Stimulated activated CD4-positive, alpha-beta T cell treated with anti-CD3 and anti-CD28 coated beads, TNF-alpha, amount 100 ng/mL, for 4 hours (primary cell): ENCODE results near the gene ZNF367.

ENCODE experiments used
- DNase-seq, 3 experiments: peaks; one replicate each; pipeline ENCODE4 v3.0.0-alpha.2; 2020; ENCODE audit warnings: low read depth in 3 of 3

The ZNF367 gene

DNA sequence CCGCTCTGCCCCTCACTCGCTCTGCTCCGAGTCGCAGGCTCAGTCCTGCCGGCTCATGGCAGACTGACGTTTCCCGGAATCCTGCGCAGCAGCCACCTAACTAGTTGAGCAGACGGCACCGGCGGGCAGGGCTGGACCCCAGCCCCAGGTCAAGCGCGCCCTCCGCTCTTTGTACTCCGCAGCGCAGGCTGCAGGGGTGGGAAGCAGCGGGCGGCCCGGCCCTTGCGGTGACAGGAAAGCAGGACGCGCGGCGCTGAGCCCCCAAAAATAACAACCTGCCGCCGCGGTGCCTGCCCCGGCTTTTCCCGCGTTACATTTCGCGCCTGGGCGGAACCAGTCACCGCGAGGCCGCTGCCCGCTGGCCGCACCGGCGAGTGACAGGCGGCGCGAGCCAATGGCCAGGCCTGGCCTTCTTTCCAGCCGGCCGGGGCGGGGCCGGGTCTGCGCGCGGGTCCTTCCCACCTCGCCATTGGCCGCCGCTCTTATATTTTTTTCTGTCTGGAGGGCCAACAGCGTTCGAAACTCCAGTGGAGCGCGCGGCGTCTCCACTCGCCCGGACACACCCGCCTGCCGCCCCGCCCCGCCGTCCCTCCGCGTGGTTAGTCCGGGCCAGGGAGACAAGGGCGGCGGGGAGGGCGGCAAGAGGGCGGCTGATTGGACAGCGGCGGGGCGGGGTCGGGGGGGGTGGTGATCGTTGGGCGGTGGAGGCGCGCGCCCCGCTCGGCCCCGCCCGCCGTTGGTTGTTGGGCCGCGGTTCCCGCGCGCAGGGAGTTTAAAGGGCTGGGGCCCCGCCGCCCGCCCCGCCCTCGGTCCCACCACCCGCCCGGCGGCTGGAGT is at the start of gene ZNF367:
Gene ZNF367, minus strand, starts transcription at position 288 of the 837 bp plus-strand sequence. CDS start 338 bp downstream, outside the sequence.
- peak; percentile 79 to 87 (median 85) for DNase-seq

DNA sequence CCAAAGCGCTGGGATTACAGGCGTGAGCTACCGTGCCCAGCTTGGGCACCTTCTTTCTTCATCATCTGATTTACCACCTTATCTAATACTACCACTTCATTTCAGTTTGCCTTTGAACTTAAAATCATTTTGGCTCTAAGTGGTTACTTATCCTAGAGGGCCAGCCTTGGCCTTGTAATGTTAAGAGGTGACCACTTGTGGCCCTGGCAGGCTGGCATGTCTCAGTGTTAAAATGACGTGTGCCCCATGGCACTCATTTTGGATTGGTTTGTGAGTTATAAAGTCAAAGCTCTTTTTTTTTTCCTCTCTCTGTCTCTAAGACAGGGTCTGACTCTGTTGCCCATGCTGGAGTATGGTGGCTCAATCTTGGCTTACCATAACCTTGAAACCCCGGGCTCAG is 49.6 kb upstream of the ZNF367 start:
- DNase-seq: no peak

GRCh38 chr9:96464426-96464825 is 46.3 kb upstream of the ZNF367 start:
- DNase-seq: no peak

GRCh38 chr9:96462541-96462940 is 44.4 kb upstream of the ZNF367 start:
- no peak for DNase-seq

GRCh38 chr9:96461336-96461735 is 43.2 kb upstream of the ZNF367 start:
- no peak for DNase-seq

DNA sequence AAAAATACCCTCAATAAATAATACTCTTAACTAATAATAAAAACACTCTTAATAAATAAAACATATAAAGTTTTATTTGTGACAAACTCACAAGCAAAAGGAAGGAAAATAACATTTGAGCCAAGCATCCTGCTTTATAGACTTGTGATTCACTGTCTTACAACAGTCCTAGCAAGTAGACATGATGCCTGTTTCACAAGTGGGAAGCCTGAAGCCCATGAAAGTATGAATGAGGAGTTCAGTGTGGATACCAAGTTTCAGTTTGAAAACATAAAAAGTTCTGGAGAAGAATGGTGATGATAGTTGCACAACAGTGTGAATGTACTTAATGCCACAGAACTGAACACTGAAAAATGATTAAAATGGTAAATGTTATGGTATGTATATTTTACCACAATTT is 42.7 kb upstream of the ZNF367 start:
- DNase-seq: no peak

DNA sequence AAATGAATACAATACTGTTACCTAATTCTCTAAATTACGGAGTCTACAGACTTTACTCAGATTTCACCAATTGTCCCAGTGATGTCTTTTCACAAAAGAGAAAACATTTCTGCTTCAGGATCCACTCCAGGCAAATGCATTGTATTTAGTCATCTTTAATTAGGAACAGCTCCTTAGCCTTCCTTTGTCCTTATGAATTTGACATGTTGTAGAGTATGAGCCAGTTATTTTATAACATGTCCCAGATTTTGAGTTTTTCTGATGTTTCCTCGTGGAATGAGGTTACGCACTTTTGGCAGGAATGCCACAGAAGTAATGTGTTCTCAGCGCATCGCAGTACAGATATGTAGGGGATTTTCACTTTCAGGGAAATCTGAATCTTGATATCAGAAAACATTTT is 42.3 kb upstream of the ZNF367 start:
- DNase-seq: no peak

DNA sequence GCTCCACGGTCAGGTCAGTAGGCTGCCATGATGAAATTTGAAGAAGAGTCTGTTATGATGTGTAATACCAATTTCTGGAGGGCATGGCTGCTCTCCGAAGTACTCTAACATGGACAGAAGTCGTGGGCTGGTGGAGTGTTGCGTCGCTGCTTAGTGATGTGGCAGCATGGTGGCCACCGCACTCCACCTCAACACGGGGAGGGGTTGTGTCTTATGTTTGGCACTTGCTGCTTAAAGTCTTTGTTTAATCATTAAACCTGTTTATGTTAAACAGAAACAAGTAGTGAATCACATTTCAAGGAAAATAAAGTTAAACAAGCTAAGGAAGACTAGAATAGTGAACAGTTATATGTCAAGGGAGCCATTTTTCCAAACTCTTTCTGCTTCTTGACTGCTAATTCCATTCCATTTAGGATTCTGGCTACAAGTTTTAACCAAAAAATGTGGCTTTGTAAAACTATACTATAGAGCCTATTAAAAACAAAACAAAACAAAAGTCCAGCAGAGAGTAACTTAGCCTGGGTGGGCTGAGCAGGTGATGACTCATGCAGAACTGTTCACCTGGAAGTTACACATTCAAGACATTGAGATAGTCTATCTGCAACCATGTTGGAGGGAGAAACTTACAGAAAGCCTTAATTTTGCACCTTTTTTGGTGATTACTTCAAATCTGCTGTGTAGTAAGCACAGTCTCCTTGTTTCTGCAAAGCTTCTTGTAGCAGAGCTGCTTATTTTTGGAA is 41.3 kb upstream of the ZNF367 start:
- no peak for DNase-seq

- DNase-seq: no peak
These were observed 40.1 kb upstream of the ZNF367 start for GRCh38 chr9:96458226-96458625.

DNA sequence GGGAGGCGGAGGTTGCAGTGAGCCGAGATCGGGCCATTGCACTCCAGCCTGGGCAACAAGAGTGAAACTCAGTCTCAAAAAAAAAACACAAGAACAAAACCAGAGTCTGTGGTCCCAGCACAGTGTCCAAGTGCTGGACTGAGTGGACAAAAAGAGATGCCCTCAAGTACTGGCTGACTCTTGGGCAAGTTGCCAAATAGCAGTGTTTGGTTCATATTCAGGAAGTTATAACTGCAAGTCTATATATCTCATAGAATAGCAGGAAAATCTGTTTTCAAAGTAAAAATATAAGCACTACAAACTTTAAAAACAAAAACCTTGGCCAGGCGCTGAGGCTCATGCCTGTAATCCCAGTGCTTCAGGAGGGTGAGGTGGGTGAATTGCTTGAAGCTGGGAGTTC is 39.1 kb upstream of the ZNF367 start:
- DNase-seq: no peak

DNA sequence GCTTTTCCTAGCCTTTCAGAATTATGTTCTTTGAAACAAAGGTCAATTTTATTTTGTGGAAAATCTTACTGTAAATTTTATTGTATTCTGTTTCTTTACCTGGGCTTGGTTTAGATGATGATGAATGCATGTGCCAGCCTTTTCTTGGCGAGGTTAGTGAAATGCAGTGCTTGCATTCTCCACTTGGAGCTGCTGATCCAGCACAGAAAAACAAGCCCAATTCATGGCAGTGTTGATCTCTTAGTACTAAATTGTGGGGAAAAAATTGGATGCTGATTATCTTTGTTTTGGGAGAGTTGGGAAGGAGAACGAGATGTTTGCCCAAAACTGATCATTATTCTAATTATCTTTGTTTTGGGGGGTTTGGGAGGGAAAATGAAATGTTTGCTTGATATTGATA is 35.5 kb upstream of the ZNF367 start:
- no peak for DNase-seq

DNA sequence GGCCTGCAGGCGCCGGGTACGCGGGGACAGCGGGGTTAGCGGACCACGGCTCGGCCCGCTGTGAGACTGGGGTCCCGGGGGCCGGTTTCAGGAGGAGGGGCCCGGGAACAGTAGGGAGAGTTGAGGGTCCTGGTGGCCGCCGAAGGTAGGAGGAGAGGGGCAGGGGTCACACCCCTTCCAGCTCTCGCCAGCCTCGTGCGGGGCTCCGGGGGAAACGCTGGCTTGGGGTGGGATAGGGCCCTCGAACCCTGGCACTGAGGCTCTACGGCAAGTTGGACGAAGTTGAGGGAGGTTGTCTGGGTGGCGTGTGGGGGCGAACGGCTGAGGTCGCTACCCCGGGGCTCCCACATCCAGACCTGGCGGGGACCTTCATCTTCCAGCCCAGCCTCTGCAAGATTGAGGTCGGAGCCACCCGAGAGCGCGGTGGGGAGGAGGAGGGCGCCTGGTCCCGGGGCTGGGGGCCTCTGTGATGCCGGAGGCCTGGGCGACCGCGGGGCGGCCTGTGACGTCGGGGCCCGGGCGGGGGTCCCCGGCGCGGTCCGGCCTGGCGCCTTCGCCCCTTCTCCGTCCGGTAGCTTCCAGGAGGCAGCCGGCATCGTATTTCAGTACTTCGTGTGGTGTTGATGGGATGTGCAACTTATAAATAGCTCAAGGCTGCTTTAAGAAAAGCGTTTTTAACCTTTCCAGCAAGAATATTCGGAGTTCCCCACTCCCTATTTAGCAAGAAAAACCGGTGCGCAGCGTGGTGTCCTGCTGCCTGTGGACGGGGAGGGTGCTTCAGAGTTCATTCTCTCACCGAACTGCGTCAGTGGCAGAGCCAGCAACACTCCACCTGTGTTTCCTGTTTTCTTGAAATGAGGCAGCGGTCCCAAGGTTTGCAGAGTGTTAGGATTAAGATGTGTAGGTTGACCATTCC is 32.7 kb upstream of the ZNF367 start:
- DNase-seq: peak in 2 of 3 experiments; percentile 1 to 18

DNA sequence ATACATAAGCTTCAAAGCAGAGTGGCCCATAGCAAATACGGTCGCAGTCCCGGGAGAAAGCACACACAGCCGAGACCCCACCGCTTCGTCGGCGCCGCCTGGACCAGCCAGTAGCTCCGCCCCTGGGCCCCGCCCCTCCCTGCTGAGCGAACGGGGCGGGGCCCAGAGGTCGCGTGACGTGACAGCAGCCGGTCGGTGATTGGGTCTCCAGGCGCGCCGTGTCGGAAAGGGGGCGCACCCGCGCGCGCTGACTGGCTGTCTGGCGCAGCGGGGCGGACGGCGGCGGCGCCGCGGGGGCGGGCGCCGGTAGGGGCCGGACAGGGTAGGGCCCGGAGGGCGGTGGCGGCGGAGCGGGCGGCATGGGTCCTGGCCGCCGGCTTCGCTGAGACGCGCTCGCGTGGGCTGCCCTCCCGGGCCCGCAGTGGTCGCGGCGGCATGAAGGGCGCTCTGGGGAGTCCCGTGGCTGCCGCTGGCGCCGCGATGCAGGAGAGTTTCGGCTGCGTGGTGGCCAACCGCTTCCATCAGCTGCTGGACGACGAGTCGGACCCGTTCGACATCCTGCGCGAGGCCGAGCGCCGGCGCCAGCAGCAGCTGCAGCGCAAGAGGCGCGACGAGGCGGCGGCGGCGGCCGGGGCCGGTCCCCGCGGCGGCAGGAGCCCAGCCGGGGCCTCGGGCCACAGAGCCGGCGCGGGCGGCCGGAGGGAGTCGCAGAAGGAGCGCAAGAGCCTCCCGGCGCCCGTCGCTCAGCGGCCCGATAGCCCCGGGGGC is 31.9 kb upstream of the ZNF367 start, which contains the start of gene HABP4:
Gene HABP4, plus strand, starts transcription at position 325 of the 768 bp plus-strand sequence. Its CDS starts 111 bp downstream, at position 436.
- DNase-seq: peak; percentile 92 to 96 (median 94)

DNA sequence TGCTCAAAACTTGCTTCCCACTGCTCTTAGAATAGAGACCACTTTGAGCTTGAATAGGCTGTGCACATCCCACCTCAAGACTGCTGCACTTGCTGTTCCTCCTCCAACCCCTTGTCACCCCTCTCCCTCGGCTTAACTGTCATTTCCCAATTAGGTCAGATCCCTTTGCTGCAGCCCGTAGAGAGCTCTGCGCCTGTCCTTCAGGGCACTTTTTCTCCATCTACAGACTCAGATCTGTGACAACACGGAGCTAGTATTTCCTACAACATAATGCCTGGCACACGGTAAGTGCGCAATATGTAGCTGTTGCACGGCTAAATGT is 31.3 kb upstream of the ZNF367 start:
- DNase-seq: no peak

DNA sequence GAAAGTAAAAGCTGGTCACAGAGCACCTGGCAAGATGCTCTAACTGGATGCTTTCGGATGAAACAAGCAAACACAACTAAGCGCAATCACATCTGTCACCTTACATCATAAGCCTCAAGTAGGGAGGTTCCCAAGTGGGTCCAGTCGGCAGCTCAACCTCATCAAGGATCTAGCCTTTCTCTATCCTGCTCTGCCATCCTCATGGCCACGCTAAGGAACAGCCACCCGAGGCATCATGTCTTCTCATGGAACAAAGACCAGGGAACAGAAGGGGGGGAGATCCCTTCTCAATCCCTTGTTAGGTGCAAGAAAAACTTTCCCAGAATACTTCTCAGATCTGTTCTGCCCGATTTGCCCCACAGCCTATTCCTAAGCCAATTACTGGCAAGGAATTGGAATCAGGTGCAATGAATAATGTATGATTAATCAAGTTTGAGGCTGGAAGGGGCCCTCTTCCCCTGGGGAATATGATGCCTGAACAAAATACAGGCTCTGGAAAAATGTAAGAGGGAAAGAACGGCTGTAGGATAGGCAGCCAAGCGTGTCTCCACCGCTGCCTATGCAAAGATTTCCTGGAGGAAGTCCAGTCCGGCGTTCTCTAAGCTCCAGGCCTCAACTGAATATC is 30.5 kb upstream of the ZNF367 start:
- no peak for DNase-seq

DNA sequence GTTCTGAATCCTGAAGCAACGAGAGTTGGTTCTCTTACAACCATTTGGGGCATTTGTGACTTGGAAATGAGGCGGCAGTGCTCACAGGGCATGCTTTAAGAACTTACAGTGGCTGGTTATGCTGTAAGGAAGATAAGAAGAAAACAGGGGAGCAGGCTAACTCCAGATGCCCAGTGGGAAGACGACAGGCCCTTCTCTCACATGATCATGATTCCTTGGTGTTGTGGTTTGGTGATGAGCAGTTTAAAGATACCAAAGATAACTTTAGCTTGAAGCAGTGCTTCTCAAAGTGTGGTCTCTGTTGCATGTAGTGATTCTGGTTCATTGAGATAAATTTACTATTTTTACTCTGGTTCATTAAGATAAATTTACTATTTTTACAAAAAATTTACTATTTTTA is 29.2 kb upstream of the ZNF367 start:
- no peak for DNase-seq

GRCh38 chr9:96442491-96442890 is 24.3 kb upstream of the ZNF367 start:
- no peak for DNase-seq

DNA sequence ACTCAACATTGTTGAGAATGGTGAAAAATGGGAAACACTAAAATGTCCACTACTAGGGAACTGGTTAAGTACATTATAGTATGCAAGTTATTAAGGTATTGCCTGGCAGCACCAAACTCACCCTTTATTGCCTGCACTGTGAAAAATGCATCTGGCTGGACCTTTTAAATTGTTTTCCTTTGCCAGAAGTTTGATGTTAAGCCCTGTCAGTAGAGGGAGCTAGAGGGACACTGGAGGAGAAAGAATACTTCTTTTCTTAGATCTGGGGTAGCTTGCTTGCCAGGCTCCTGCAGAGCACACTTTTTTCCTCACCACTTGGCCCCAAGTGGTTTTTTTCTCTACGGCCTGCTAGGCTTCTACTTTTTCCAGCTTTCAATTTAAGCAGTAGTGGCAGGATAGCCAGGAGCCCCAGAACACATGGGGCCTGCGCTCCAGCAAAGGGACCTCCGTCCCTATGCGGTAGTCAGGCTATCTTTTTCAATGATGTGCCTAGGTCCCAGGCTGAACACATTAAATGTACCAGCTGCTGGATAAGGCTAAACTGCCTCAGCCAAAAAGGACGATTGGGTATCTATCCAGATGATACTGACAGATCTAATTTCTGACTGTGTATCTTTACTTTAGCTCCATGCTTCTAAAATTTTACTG is 23.8 kb upstream of the ZNF367 start:
- no peak for DNase-seq

GRCh38 chr9:96440671-96441199 is 22.6 kb upstream of the ZNF367 start:
- no peak for DNase-seq

DNA sequence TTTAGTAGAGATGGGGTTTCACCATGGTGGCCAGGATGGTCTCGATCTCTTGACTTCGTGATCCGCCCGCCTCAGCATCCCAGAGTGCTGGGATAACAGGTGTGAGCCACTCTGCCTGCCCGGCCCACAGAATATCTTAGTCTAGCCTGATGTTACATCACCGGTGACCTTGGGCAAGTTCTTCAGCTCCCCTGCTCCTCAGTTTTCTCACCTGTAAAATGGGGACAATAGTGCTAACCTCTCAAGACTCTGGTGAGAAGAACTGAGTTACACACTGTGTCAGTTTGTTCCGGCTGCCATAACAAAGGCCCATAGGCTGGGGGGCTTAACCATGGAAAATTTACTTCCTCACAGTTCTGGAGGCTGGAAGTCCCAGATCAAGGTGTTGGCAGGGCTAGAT is 19.3 kb upstream of the ZNF367 start:
- DNase-seq: no peak
